ENCODE results near the gene DOK7. TPM values are rescaled to one million over a fixed set of nuclear protein-coding genes. Genes with fewer than 3 reads are reported as not detected.

DOK7 gene
- total RNA-seq, 6 experiments from 2014 or later = 0.73 to 2.4 (median 1.5) TPM

- peaks cover 0 to 27% (median 8%) of the 10 kb centered on the region in 4 donors for H3K36me3 ChIP-seq
- TF ChIP-seq POLR2A (IDR thresholded peaks at IDR 0.05) (no peak), CTCF (IDR thresholded peaks at IDR 0.05) (no peak)
- DNase-seq (peak in 1 of 3 donors; percentile 34), ATAC-seq (no peak)
- no peaks in the 10 kb centered on the region for H3K9me3 ChIP-seq
- H3K4me1 ChIP-seq = peaks cover 0 to 12% (median 2%) of the 10 kb centered on the region in 4 donors
- intact Hi-C loops (cut with DNase I) = no loop called here
- no peaks in the 10 kb centered on the region for H3K27me3 ChIP-seq
- 91% methylated on average over 7 of the region's 33 CpGs for WGBS (ENCODE audit: insufficient coverage, low coverage, low lambda C conversion rate, missing lambda C conversion rate)
- H3K4me3 ChIP-seq = no peak overlapping the region
- H3K27ac ChIP-seq = no peak overlapping the region
These were observed 47.5 kb upstream of the DOK7 start for GRCh38 chr4:3415471-3416141.

GRCh38 chr4:3416270-3416669 is 46.8 kb upstream of the DOK7 start:
- Histone ChIP-seq H3K4me1 (peaks cover 0 to 8% (median 0%) of the 10 kb centered on the region in 4 donors), H3K27ac (no peak overlapping the region), H3K36me3 (peaks cover 0 to 27% (median 8%) of the 10 kb centered on the region in 4 donors), H3K27me3 (no peaks in the 10 kb centered on the region), H3K9me3 (no peaks in the 10 kb centered on the region), H3K4me3 (no peak overlapping the region)
- 93% methylated on average over 12 of the region's 18 CpGs for WGBS (ENCODE audit: insufficient coverage, low coverage, low lambda C conversion rate, missing lambda C conversion rate)
- ATAC-seq (no peak), DNase-seq (peak in 1 of 3 donors; percentile 21)
- no peak for TF ChIP-seq POLR2A (IDR thresholded peaks at IDR 0.05)
- intact Hi-C loops (cut with DNase I) = no loop called here

GRCh38 chr4:3416821-3417221 is 46.3 kb upstream of the DOK7 start:
- H3K36me3 ChIP-seq = peaks cover 0 to 27% (median 8%) of the 10 kb centered on the region in 4 donors
- DNase-seq (peak; percentile 14 to 56 (median 39)), ATAC-seq (no peak)
- intact Hi-C loops (cut with DNase I) = no loop called here
- no peak for TF ChIP-seq POLR2A (IDR thresholded peaks at IDR 0.05)
- TF ChIP-seq CTCF (IDR thresholded peaks at IDR 0.05) = no peak
- no peak overlapping the region for H3K27ac ChIP-seq
- H3K4me1 ChIP-seq = peaks cover 0 to 8% (median 0%) of the 10 kb centered on the region in 4 donors
- no peaks in the 10 kb centered on the region for H3K27me3 ChIP-seq
- no peak overlapping the region for H3K4me3 ChIP-seq
- H3K9me3 ChIP-seq = no peaks in the 10 kb centered on the region
- 96% methylated on average over 10 of the region's 17 CpGs for WGBS (ENCODE audit: insufficient coverage, low coverage, low lambda C conversion rate, missing lambda C conversion rate)

GRCh38 chr4:3417448-3417847 is 45.7 kb upstream of the DOK7 start:
- Histone ChIP-seq H3K4me1 (peaks cover 0 to 8% (median 0%) of the 10 kb centered on the region in 4 donors), H3K4me3 (no peak overlapping the region), H3K27me3 (no peaks in the 10 kb centered on the region), H3K9me3 (no peaks in the 10 kb centered on the region), H3K27ac (no peak overlapping the region), H3K36me3 (peaks cover 0 to 27% (median 8%) of the 10 kb centered on the region in 4 donors)
- DNase-seq (peak; percentile 22 to 46 (median 42)), ATAC-seq (no peak)
- TF ChIP-seq POLR2A (IDR thresholded peaks at IDR 0.05) (no peak), CTCF (IDR thresholded peaks at IDR 0.05) (no peak)
- intact Hi-C loops (cut with DNase I) = no loop called here
- WGBS (ENCODE audit: insufficient coverage, low coverage, low lambda C conversion rate, missing lambda C conversion rate) = 85% methylated on average over 7 of the region's 21 CpGs

- Histone ChIP-seq H3K36me3 (peaks cover 0 to 27% (median 8%) of the 10 kb centered on the region in 4 donors), H3K27ac (no peak overlapping the region), H3K4me1 (peaks cover 0 to 8% (median 0%) of the 10 kb centered on the region in 4 donors), H3K4me3 (no peak overlapping the region), H3K9me3 (no peaks in the 10 kb centered on the region), H3K27me3 (no peaks in the 10 kb centered on the region)
- TF ChIP-seq CTCF (IDR thresholded peaks at IDR 0.05) (peak in 3 of 4 donors; percentile 20 to 31 (median 25)), POLR2A (IDR thresholded peaks at IDR 0.05) (no peak)
- DNase-seq (peak; percentile 38 to 75 (median 70)), ATAC-seq (peak; percentile 73 to 82 (median 77))
- intact Hi-C loops (cut with DNase I) = no loop called here
- WGBS (ENCODE audit: insufficient coverage, low coverage, low lambda C conversion rate, missing lambda C conversion rate) = 40% methylated on average over 8 of the region's 22 CpGs
These were observed 44.9 kb upstream of the DOK7 start for GRCh38 chr4:3418029-3418762.
